Measurements from ENCODE around the gene USP48. TPM values are rescaled to one million over a fixed set of nuclear protein-coding genes. Genes with fewer than 3 reads are reported as not detected.

USP48 gene
- total and polyA plus RNA-seq, 10 of the 15 experiments (the other 5 are each of a cell fraction or from before 2014, with no cell fraction given): 21.2 to 115 (median 75.5) TPM

GRCh38 chr1:21643624-21644023 is 139.3 kb downstream of the USP48 start (continued):
- TF ChIP-seq, protein P1, sequence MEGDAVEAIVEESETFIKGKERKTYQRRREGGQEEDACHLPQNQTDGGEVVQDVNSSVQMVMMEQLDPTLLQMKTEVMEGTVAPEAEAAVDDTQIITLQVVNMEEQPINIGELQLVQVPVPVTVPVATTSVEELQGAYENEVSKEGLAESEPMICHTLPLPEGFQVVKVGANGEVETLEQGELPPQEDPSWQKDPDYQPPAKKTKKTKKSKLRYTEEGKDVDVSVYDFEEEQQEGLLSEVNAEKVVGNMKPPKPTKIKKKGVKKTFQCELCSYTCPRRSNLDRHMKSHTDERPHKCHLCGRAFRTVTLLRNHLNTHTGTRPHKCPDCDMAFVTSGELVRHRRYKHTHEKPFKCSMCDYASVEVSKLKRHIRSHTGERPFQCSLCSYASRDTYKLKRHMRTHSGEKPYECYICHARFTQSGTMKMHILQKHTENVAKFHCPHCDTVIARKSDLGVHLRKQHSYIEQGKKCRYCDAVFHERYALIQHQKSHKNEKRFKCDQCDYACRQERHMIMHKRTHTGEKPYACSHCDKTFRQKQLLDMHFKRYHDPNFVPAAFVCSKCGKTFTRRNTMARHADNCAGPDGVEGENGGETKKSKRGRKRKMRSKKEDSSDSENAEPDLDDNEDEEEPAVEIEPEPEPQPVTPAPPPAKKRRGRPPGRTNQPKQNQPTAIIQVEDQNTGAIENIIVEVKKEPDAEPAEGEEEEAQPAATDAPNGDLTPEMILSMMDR (IDR thresholded peaks at IDR 0.05 in 2 of 3, conservative IDR thresholded peaks at IDR 0.05 in 1 of 3; ENCODE audit: control insufficient read depth in 2 of 3, extremely low read depth in 1 of 3, insufficient read depth in 1 of 3, low read depth in 3 of 3, low read length in 3 of 3): no peak
- no peak for TF ChIP-seq SPI1 (IDR thresholded peaks at IDR 0.05; ENCODE audit: borderline replicate concordance, insufficient read depth, low read depth, low read length)

DNA sequence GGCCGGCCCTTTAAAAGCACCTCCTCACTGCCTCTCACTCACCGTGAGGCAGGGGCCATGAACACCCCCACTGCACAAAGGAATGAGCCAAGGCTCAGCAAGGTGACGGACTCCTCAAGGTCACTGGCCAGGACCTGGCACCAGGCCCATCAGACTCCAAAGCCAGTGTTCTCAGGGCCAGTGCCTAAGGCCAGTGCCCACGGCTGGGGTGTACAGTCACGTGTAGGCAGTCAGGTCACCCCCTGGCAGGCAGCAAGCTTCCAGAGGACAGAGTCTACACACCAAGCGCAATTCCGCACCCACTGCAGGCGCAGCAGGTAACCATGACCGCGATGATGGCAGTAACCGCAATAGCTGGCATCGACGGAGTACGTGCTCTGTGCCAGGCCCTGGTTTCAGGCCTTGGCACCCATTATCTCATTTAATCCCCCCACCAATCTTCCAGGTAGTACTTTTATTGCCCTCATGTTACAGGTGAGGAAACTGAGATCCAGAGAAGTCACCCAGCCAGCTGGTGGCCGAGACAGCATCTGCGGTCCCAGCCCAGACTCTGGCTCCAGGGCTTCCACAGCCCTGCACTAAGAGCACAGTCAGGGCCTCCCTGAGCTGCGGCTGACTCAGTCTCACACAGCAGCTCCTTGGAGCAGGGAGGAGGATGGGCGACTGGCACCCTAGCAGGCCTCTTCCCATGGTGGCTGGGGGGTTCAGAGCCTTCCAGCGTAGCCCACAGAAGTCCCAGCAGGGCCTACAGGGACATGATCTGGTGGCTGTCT is 140.8 kb downstream of the USP48 start:
- no peaks in the 10 kb centered on the region for H3K9me3 ChIP-seq (replicated peaks; ENCODE audit: control insufficient read depth, insufficient read depth, low read length)
- no TSS peak for BruUV-seq (replicated peaks)
- no peaks in the 10 kb centered on the region for H3K79me2 ChIP-seq (ENCODE audit: control insufficient read depth, insufficient read depth, low read length)
- ATAC-seq (no peak), FAIRE-seq (no peak), DNase-seq (ENCODE audit: low read depth, low spot score) (no peak)
- ChIA-PET SMC1A (ENCODE audit: uncharacterized antibody, unreplicated experiment) (no interaction called here), POLR2A (no interaction called here), CTCF (no interaction called here), RAD21 (ENCODE audit: unreplicated experiment) (no interaction called here)
- intact Hi-C loops (cut with micrococcal nuclease; ENCODE audit: unreplicated experiment) (no loop called here), in situ Hi-C loops (cut with MboI) (no loop called here)
- H3K4me3 ChIP-seq: no peak overlapping the region
- H3K36me3 ChIP-seq (ENCODE audit: control insufficient read depth in 2 of 2, insufficient read depth in 2 of 2, low read length in 1 of 2): no peaks in the 10 kb centered on the region
- no peaks in the 10 kb centered on the region; a peak in 1 of 4 replicates for H3K27me3 ChIP-seq (replicated peaks in 1 of 2; ENCODE audit: control insufficient read depth in 2 of 2, insufficient read depth in 2 of 2, low read length in 1 of 2)
- no peak overlapping the region for H3K9ac ChIP-seq (ENCODE audit: control insufficient read depth, insufficient read depth, low read length)
- no peak overlapping the region for H3K27ac ChIP-seq (ENCODE audit: control insufficient read depth, insufficient read depth)
- H3K4me2 ChIP-seq (ENCODE audit: control insufficient read depth, insufficient read depth): no peak overlapping the region
- no peaks in the 10 kb centered on the region for H4K20me1 ChIP-seq (ENCODE audit: control insufficient read depth, insufficient read depth)
- TF ChIP-seq STAT1 (conservative IDR thresholded peaks at IDR 0.05): no peak
- no peak for TF ChIP-seq TCF7 (IDR thresholded peaks at IDR 0.05; ENCODE audit: borderline replicate concordance)
- TF ChIP-seq ZNF207 (IDR thresholded peaks at IDR 0.05; ENCODE audit: borderline replicate concordance): no peak
- no peak for TF ChIP-seq MEF2B (IDR thresholded peaks at IDR 0.05; ENCODE audit: partially characterized antibody, poor library complexity, severe bottlenecking)
- no peak for TF ChIP-seq RAD21 (IDR thresholded peaks at IDR 0.05; ENCODE audit: insufficient read depth, low read depth, low read length)
- no peak for TF ChIP-seq SREBF2 (IDR thresholded peaks at IDR 0.05; ENCODE audit: low read length)
- TF ChIP-seq, protein P2, sequence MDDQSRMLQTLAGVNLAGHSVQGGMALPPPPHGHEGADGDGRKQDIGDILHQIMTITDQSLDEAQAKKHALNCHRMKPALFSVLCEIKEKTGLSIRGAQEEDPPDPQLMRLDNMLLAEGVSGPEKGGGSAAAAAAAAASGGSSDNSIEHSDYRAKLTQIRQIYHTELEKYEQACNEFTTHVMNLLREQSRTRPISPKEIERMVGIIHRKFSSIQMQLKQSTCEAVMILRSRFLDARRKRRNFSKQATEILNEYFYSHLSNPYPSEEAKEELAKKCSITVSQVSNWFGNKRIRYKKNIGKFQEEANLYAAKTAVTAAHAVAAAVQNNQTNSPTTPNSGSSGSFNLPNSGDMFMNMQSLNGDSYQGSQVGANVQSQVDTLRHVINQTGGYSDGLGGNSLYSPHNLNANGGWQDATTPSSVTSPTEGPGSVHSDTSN (IDR thresholded peaks at IDR 0.05; ENCODE audit: insufficient replicate concordance, low read depth, low read length): no peak
- no peak for TF ChIP-seq SKIL (IDR thresholded peaks at IDR 0.05; ENCODE audit: low read depth, poor library complexity, severe bottlenecking)
- no peak for TF ChIP-seq ZNF274 (IDR thresholded peaks at IDR 0.05; ENCODE audit: insufficient read depth, insufficient read length)
- TF ChIP-seq MYB (IDR thresholded peaks at IDR 0.05; ENCODE audit: borderline replicate concordance, low read depth, low read length): no peak
- no peak overlapping the region for H2AFZ ChIP-seq (ENCODE audit: control insufficient read depth, low read depth, low read length)
- no peaks in the 10 kb centered on the region for H3K4me1 ChIP-seq (ENCODE audit: control insufficient read depth, insufficient read depth, low read length)
- WGBS (ENCODE audit: insufficient coverage, insufficient replicate concordance, low lambda C conversion rate, missing lambda C conversion rate): 53% methylated on average over 18 of the region's 19 CpGs

Measured in GM12878 (cell line).